Astrocyte of the spinal cord (primary cell): ENCODE data around the gene ADAD2.

Source experiments
- DNase-seq: peaks from one replicate; pipeline ENCODE4 v3.0.0; 2011; ENCODE audit warnings: low read depth, low spot score
- H3K4me3 ChIP-seq: 2 replicates; pipeline ENCODE4 v1.5.1; 2011; ENCODE audit warnings: low read depth, mild to moderate bottlenecking, low read length, moderate library complexity
- CTCF ChIP-seq: IDR thresholded peaks from 2 replicates; pipeline ENCODE4 v1.5.1; 2012; ENCODE audit warnings: low read depth, mild to moderate bottlenecking, low read length, inconsistent platforms
- in situ Hi-C: cut with HindIII; loops from 2 replicates; pipeline ENCODE4 v1.10.0; 2017; ENCODE audit warnings: low sequenced_read_pairs

Gene ADAD2

GRCh38 chr16:84186685-84187437, 4.1 kb upstream of the ADAD2 start, which contains the start of gene TAF1C:
Gene TAF1C (minus strand): TSS chr16:84187057. CDS start chr16:84184988, 2,069 bp downstream.
- TF ChIP-seq CTCF: peak; percentile 98
- H3K4me3 ChIP-seq: peak within 1 kb of the TSS; percentile 94
- in situ Hi-C loops: no loop called here
- peak; percentile 98 for DNase-seq

- H3K4me3 ChIP-seq: no peak overlapping the region
- no peak for DNase-seq
- no peak for TF ChIP-seq CTCF
- in situ Hi-C loops: no loop called here
Measured at GRCh38 chr16:84191466-84191865, 509 bp downstream of the ADAD2 start.

GRCh38 chr16:84193480-84193879, 2.5 kb downstream of the ADAD2 start:
- H3K4me3 ChIP-seq: no peak overlapping the region
- no peak for DNase-seq
- in situ Hi-C loops: no loop called here
- TF ChIP-seq CTCF: no peak

GRCh38 chr16:84194018-84194417, 3.1 kb downstream of the ADAD2 start:
- TF ChIP-seq CTCF: no peak
- no peak overlapping the region for H3K4me3 ChIP-seq
- in situ Hi-C loops: no loop called here
- DNase-seq: no peak

- no peak for DNase-seq
Measured at GRCh38 chr16:84194470-84195200, 3.7 kb downstream of the ADAD2 start.

More at GRCh38 chr16:84194470-84195200, 3.7 kb downstream of the ADAD2 start:
- TF ChIP-seq CTCF: no peak
- in situ Hi-C loops: no loop called here
- no peak overlapping the region for H3K4me3 ChIP-seq
